Muscle of leg (tissue), 11 donors: Measurements from ENCODE around the gene REXO4. TPM values are rescaled to one million over a fixed set of nuclear protein-coding genes. Genes with fewer than 3 reads are reported as not detected.
"Not testable (repeated sequence)": the region's sequence is repeated elsewhere in the genome, so short reads cannot be mapped to it uniquely, and the experiment has no call there.

Source experiments
- DNase-seq: peaks from one replicate; pipeline ENCODE4 v3.0.0; 2013
- H3K27ac ChIP-seq: one replicate; pipeline ENCODE4 v1.5.1; 2013; ENCODE audit warnings: mild to moderate bottlenecking, low read length, control low read depth
- H3K27me3 ChIP-seq: one replicate; pipeline ENCODE4 v1.6.1; 2013; ENCODE audit warnings: low read length; ENCODE audit not compliant: control insufficient read depth, insufficient read depth
- H3K36me3 ChIP-seq: one replicate; pipeline ENCODE4 v1.6.1; 2013; ENCODE audit warnings: low read length; ENCODE audit not compliant: control insufficient read depth, insufficient read depth
- H3K4me1 ChIP-seq: one replicate; pipeline ENCODE4 v1.6.1; 2013; ENCODE audit warnings: low read length; ENCODE audit not compliant: control insufficient read depth, insufficient read depth
- H3K4me3 ChIP-seq: one replicate; pipeline ENCODE4 v1.5.1; 2013; ENCODE audit warnings: low read length, control low read depth
- H3K9me3 ChIP-seq: replicated peaks from 2 replicates; pipeline ENCODE4 v1.6.1; 2013; ENCODE audit warnings: low read depth, low read length; ENCODE audit not compliant: control insufficient read depth
- WGBS: methylation state at CpG from one replicate; pipeline ENCODE4 v1.1.5; 2013; ENCODE audit warnings: missing lambda C conversion rate; ENCODE audit not compliant: insufficient coverage; 5-methylcytosine and 5-hydroxymethylcytosine counted together
- polyA plus RNA-seq, 8 donors: library from polyadenylated mRNA; unstranded; fragments of 120-200 nt; gene quantifications; one replicate each; pipeline versions ENCODE4 v1.2.1 to v1.2.3, GENCODE V29; 2013; ENCODE audit warnings: inconsistent platforms in 1 of 8, low replicate concordance in 1 of 8; ENCODE audit not compliant: insufficient read length in 8 of 8, insufficient read depth in 1 of 8
- total RNA-seq: library from RNA; stranded (reverse); fragments of 120-200 nt; gene quantifications from one replicate; pipeline ENCODE4 v1.2.4, GENCODE V29; 2013

The REXO4 gene
- total and polyA plus RNA-seq, 9 donors: 26.2 to 39.4 (median 37.4) TPM

GRCh38 chr9:133382507-133383141 is 35.2 kb downstream of the REXO4 start:
- no peak for DNase-seq
- Histone ChIP-seq H3K4me1 (no peaks in the 10 kb centered on the region), H3K27ac (no peak overlapping the region), H3K4me3 (no peak overlapping the region), H3K27me3 (no peaks in the 10 kb centered on the region), H3K36me3 (no peaks in the 10 kb centered on the region), H3K9me3 (peaks cover 3% of the 10 kb centered on the region)
- whole genome bisulfite sequencing: 91% methylated on average over 4 of the region's 4 CpGs

- peaks cover 3% of the 10 kb centered on the region for H3K9me3 ChIP-seq
- no peaks in the 10 kb centered on the region for H3K27me3 ChIP-seq
- H3K36me3 ChIP-seq: no peaks in the 10 kb centered on the region
- no CpG with 5 or more reads among the region's 4 CpGs for WGBS
- H3K4me3 ChIP-seq: no peak overlapping the region
- H3K27ac ChIP-seq: no peak overlapping the region
- peaks cover 3% of the 10 kb centered on the region for H3K4me1 ChIP-seq
- no peak for DNase-seq
Observed at GRCh38 chr9:133380734-133381133, 37.1 kb downstream of the REXO4 start.

- Histone ChIP-seq H3K9me3 (peaks cover 3% of the 10 kb centered on the region), H3K27ac (no peak overlapping the region), H3K4me3 (no peak overlapping the region), H3K27me3 (no peaks in the 10 kb centered on the region), H3K36me3 (no peaks in the 10 kb centered on the region), H3K4me1 (peaks cover 3% of the 10 kb centered on the region)
- no peak for DNase-seq
- 84% methylated on average over 9 of the region's 14 CpGs for WGBS
Observed at GRCh38 chr9:133379153-133380086, 38.4 kb downstream of the REXO4 start.

GRCh38 chr9:133378408-133378962 is 39.3 kb downstream of the REXO4 start:
- no peak for DNase-seq
- H3K36me3 ChIP-seq: no peaks in the 10 kb centered on the region
- H3K27me3 ChIP-seq: no peaks in the 10 kb centered on the region
- H3K27ac ChIP-seq: no peak overlapping the region
- H3K4me1 ChIP-seq: peaks cover 3% of the 10 kb centered on the region
- peaks cover 3% of the 10 kb centered on the region for H3K9me3 ChIP-seq
- WGBS: 88% methylated on average over 1 of the region's 1 CpG
- H3K4me3 ChIP-seq: no peak overlapping the region

- Histone ChIP-seq H3K4me3 (no peak overlapping the region), H3K27ac (no peak overlapping the region), H3K9me3 (peaks cover 3% of the 10 kb centered on the region), H3K36me3 (peaks cover 6% of the 10 kb centered on the region), H3K27me3 (no peaks in the 10 kb centered on the region), H3K4me1 (peaks cover 5% of the 10 kb centered on the region)
- DNase-seq: no peak
- WGBS: 51% methylated on average over 5 of the region's 6 CpGs
Observed at GRCh38 chr9:133377721-133378216, 40.0 kb downstream of the REXO4 start.

GRCh38 chr9:133377280-133377679 is 40.5 kb downstream of the REXO4 start:
- DNase-seq, H3K27ac ChIP-seq, H3K4me3 ChIP-seq, H3K4me1 ChIP-seq, H3K9me3 ChIP-seq, H3K27me3 ChIP-seq, H3K36me3 ChIP-seq: not testable (repeated sequence)
- 75% methylated on average over 13 of the region's 14 CpGs for WGBS

GRCh38 chr9:133375724-133376654 is 41.8 kb downstream of the REXO4 start, which contains the start of the genes STKLD1 and SURF4:
Gene STKLD1 (plus strand): TSS chr9:133376366. CDS start chr9:133376474, 108 bp downstream.
Gene SURF4 (minus strand): TSS chr9:133376060. CDS start chr9:133375969, 91 bp downstream.
- H3K4me1 ChIP-seq: peaks cover 21% of the 10 kb centered on the region
- under 1% methylated on average over 120 of the region's 120 CpGs for WGBS
- H3K4me3 ChIP-seq: peak within 1 kb of the TSS; percentile 90
- H3K27ac ChIP-seq: peak within 1 kb of the TSS; percentile 91
- H3K27me3 ChIP-seq: no peaks in the 10 kb centered on the region
- peaks cover 3% of the 10 kb centered on the region for H3K9me3 ChIP-seq
- peak; percentile 99 for DNase-seq
- peaks cover 13% of the 10 kb centered on the region for H3K36me3 ChIP-seq

GRCh38 chr9:133375116-133375723 is 42.6 kb downstream of the REXO4 start:
- Histone ChIP-seq H3K36me3 (peaks cover 20% of the 10 kb centered on the region), H3K4me1 (peaks cover 23% of the 10 kb centered on the region), H3K9me3 (peaks cover 3% of the 10 kb centered on the region), H3K27ac (peak overlapping the region; percentile 91), H3K27me3 (no peaks in the 10 kb centered on the region), H3K4me3 (peak overlapping the region; percentile 90)
- peak; percentile 47 for DNase-seq
- under 1% methylated on average over 34 of the region's 39 CpGs for WGBS

GRCh38 chr9:133374612-133375115 is 43.1 kb downstream of the REXO4 start:
- no peak for DNase-seq
- H3K4me3 ChIP-seq: peak overlapping the region; percentile 90
- H3K27me3 ChIP-seq: no peaks in the 10 kb centered on the region
- peak overlapping the region; percentile 91 for H3K27ac ChIP-seq
- peaks cover 24% of the 10 kb centered on the region for H3K36me3 ChIP-seq
- WGBS: 0% methylated on average over 3 of the region's 12 CpGs
- H3K4me1 ChIP-seq: peaks cover 23% of the 10 kb centered on the region
- H3K9me3 ChIP-seq: peaks cover 3% of the 10 kb centered on the region
